Smooth muscle cell (in vitro differentiated cells): ENCODE data around the gene CNIH1. TPM values are rescaled to one million over a fixed set of nuclear protein-coding genes. Genes with fewer than 3 reads are reported as not detected.
"Not testable (repeated sequence)": the region's sequence is repeated elsewhere in the genome, so short reads cannot be mapped to it uniquely, and the experiment has no call there.

ENCODE experiments used
- DNase-seq: peaks from one replicate; lab custom pipeline; 2025; ENCODE audit not compliant: unreplicated experiment; lab: John Stamatoyannopoulos, UW
- H2AFZ ChIP-seq: fragments of 200-600 bp; sonication (generic); 2 replicates; pipeline ENCODE4 v1.6.0; 2016; ENCODE audit warnings: antibody characterized with exemption, low read depth, mild to moderate bottlenecking
- H3F3A ChIP-seq: fragments of 200-600 bp; sonication (generic); 2 replicates; pipeline ENCODE4 v1.6.0; 2017; ENCODE audit warnings: antibody characterized with exemption, low read depth
- H3K27ac ChIP-seq: fragments of 200-600 bp; sonication (generic); 2 replicates; pipeline ENCODE4 v1.5.1; 2016; ENCODE audit warnings: low read depth, mild to moderate bottlenecking
- H3K27me3 ChIP-seq: fragments of 200-600 bp; sonication (generic); 2 replicates; pipeline ENCODE4 v1.6.1; 2016; ENCODE audit warnings: low read depth, mild to moderate bottlenecking
- H3K36me3 ChIP-seq: fragments of 200-600 bp; sonication (generic); 2 replicates; pipeline ENCODE4 v1.5.1; 2016; ENCODE audit warnings: low read depth
- H3K4me1 ChIP-seq: fragments of 200-600 bp; sonication (generic); 2 replicates; pipeline ENCODE4 v1.5.1; 2016; ENCODE audit warnings: low read depth
- H3K4me2 ChIP-seq: fragments of 200-600 bp; sonication (generic); 2 replicates; pipeline ENCODE4 v1.6.0; 2016; ENCODE audit warnings: mild to moderate bottlenecking
- H3K4me3 ChIP-seq: fragments of 200-600 bp; sonication (generic); 2 replicates; pipeline ENCODE4 v1.5.1; 2016; ENCODE audit warnings: mild to moderate bottlenecking
- H3K79me2 ChIP-seq: fragments of 200-600 bp; sonication (generic); 2 replicates; pipeline ENCODE4 v1.6.0; 2016; ENCODE audit warnings: low read depth, mild to moderate bottlenecking
- H3K9ac ChIP-seq: fragments of 200-600 bp; sonication (generic); 2 replicates; pipeline ENCODE4 v1.6.0; 2016; ENCODE audit warnings: low read depth
- H3K9me3 ChIP-seq: fragments of 200-600 bp; sonication (generic); replicated peaks from 2 replicates; pipeline ENCODE4 v1.5.1; 2016; ENCODE audit warnings: low read depth
- H4K20me1 ChIP-seq: fragments of 200-600 bp; sonication (generic); 2 replicates; pipeline ENCODE4 v1.6.0; 2016; ENCODE audit warnings: low read depth
- CTCF ChIP-seq: fragments of 200-600 bp; sonication (generic); IDR thresholded peaks from 2 replicates; pipeline ENCODE4 v1.5.1; 2017; ENCODE audit warnings: borderline replicate concordance, mild to moderate bottlenecking, antibody characterized with exemption; ENCODE audit not compliant: insufficient read depth, poor library complexity, severe bottlenecking
- WGBS: methylation state at CpG from one replicate; pipeline ENCODE4 v1.1.7; 2016; ENCODE audit warnings: low lambda C conversion rate; 5-methylcytosine and 5-hydroxymethylcytosine counted together
- polyA plus RNA-seq: library from polyadenylated mRNA; unstranded; fragments of >200 nt; fragmentation: Nextera tagmentation; extraction: Ambion mirVana; gene quantifications from 2 replicates; pipeline ENCODE4 v1.2.1, GENCODE V29; 2016
- total RNA-seq: library from RNA; depleted of rRNA; stranded (reverse); fragments of >200 nt; gene quantifications from 2 replicates; pipeline ENCODE4 v1.2.3, GENCODE V29; 2014

The CNIH1 gene
- total and polyA plus RNA-seq, 2 experiments from 2014 or later, result 133 to 172 TPM

DNA sequence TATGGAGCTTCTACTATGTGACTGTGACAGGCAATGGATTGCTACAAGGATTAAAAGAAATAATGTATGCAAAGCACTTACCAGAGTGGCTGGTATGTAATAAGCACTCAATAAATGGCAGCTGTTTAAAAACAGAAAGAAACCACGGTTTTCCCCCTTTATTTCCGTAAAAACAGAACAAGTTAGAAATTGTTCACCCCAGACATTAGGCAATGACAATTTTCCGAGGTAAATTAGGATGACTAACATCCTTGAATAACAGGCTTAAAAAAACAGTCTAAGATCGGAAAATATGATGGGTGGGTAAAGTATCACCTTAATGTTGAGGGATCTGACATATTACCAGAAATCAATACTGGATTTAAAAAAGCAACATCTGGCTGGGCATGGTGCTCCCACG is 20.9 kb upstream of the CNIH1 start:
- no peak overlapping the region for H3K9ac ChIP-seq
- no peaks in the 10 kb centered on the region for H3K27me3 ChIP-seq
- H3K4me2 ChIP-seq, result no peak overlapping the region
- H3K4me1 ChIP-seq, result no peaks in the 10 kb centered on the region
- peaks cover under 1% of the 10 kb centered on the region for H3K9me3 ChIP-seq
- H3K79me2 ChIP-seq, result no peaks in the 10 kb centered on the region
- H3K4me3 ChIP-seq, result no peak overlapping the region
- H3K27ac ChIP-seq, result no peak overlapping the region
- no peak for DNase-seq
- H3F3A ChIP-seq, result peaks cover 4% of the 10 kb centered on the region
- no peak overlapping the region for H2AFZ ChIP-seq
- no peak for TF ChIP-seq CTCF
- no peaks in the 10 kb centered on the region for H3K36me3 ChIP-seq
- 79% methylated on average over 5 of the region's 5 CpGs for WGBS
- H4K20me1 ChIP-seq, result no peaks in the 10 kb centered on the region

DNA sequence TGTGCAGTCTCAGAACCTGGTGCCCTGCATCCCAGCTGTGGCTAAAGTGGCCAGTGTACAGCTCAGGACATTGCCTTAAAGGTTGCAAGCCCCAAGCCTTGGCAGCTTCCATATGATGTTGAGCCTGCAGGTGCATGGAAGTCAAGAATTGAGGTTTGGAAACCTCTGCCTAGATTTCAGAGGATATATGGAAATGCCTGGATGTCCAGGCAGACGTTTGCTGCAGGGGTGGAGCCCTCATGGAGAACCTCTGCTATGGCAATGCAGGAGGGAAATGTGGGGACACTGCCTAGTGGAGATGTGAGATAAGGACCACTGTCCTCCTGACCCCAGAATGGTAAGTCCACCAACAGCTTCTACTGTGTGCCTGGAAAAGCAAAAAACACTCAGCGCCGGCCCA is 17.9 kb upstream of the CNIH1 start:
- H3K27ac ChIP-seq, result no peak overlapping the region
- no peak overlapping the region for H2AFZ ChIP-seq
- 92% methylated on average over 3 of the region's 3 CpGs for WGBS
- no peaks in the 10 kb centered on the region for H3K9me3 ChIP-seq
- no peaks in the 10 kb centered on the region for H4K20me1 ChIP-seq
- no peaks in the 10 kb centered on the region for H3K27me3 ChIP-seq
- no peak for DNase-seq
- H3K79me2 ChIP-seq, result no peaks in the 10 kb centered on the region
- TF ChIP-seq CTCF, result no peak
- no peak overlapping the region for H3K4me3 ChIP-seq
- no peaks in the 10 kb centered on the region for H3K36me3 ChIP-seq
- no peaks in the 10 kb centered on the region for H3K4me1 ChIP-seq
- H3K9ac ChIP-seq, result no peak overlapping the region
- no peaks in the 10 kb centered on the region for H3F3A ChIP-seq
- H3K4me2 ChIP-seq, result no peak overlapping the region

GRCh38 chr14:54458536-54458935 is 17.4 kb upstream of the CNIH1 start:
- not testable (repeated sequence) for H3K4me3 ChIP-seq, H3K9ac ChIP-seq, H3K27ac ChIP-seq, H3K4me2 ChIP-seq, H3K4me1 ChIP-seq, H3K27me3 ChIP-seq, H3K79me2 ChIP-seq, DNase-seq, H2AFZ ChIP-seq, H3K9me3 ChIP-seq, H4K20me1 ChIP-seq, H3K36me3 ChIP-seq, H3F3A ChIP-seq

DNA sequence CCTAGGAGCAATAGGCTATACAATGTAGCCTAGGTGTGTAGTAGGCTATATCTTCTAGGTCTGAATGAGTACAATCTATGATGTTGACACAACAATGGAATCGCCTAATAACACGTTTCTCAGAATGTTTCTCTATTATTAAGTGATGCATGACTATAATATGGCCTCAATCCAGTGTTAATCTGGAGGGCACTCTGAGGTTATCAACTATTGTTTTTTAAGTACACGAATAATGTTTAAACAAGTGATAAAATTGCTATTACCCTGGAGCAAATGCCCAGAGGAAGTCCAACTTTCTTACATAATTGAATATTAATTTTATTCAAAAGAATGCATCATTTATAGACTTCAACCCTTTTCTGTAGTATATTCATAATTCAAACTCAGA is 16.4 kb upstream of the CNIH1 start:
- no peak for DNase-seq
- no peak overlapping the region for H3K9ac ChIP-seq
- no peaks in the 10 kb centered on the region for H3K9me3 ChIP-seq
- H3K4me1 ChIP-seq, result no peaks in the 10 kb centered on the region
- no peak overlapping the region for H2AFZ ChIP-seq
- H3K36me3 ChIP-seq, result no peaks in the 10 kb centered on the region
- WGBS, result 93% methylated on average over 3 of the region's 3 CpGs
- TF ChIP-seq CTCF, result no peak
- H3F3A ChIP-seq, result no peaks in the 10 kb centered on the region
- H3K27ac ChIP-seq, result no peak overlapping the region
- H4K20me1 ChIP-seq, result no peaks in the 10 kb centered on the region
- no peaks in the 10 kb centered on the region for H3K79me2 ChIP-seq
- H3K27me3 ChIP-seq, result no peaks in the 10 kb centered on the region
- H3K4me3 ChIP-seq, result no peak overlapping the region
- H3K4me2 ChIP-seq, result no peak overlapping the region

DNA sequence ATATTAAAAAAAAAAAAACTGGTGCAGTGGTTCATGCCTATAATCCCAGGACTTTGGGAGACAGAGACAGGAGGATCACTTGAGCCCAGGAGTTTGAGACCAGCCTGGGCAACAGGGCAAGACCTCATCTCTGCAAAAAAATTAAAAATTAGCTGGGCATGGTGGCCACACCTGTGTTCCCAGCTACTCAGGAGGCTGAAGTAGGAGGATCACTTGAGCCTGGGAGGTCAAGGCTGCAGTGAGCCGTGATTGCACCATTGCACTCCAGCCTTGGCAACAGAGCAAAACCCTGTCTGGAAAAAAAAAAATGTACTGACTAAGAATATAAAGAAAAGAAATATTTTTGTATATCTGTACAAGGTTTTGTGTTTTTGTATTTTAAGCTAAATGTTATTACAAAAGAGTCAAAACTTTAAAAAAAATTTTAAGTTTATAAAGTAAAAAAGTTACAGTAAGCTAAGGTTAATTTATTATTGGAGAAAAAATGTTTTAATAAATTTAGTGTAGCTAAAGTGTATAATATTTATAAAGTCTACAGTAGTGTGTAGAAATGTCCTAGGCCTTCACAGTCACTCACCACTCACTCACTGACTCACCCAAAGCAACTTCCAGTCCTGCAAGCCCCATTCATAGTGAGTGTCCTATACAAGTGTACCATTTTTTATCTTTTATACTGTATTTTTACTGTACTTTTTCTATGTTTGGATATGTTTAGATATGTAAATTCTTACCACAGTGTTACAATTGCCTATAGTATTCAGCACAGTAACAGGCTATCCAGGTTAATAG is 15.8 kb upstream of the CNIH1 start:
- H3K4me1 ChIP-seq, H3K36me3 ChIP-seq, H3K4me3 ChIP-seq, H2AFZ ChIP-seq, H3K4me2 ChIP-seq, H3K27me3 ChIP-seq, H3K9ac ChIP-seq, H3K27ac ChIP-seq, H3K79me2 ChIP-seq, H3K9me3 ChIP-seq, H4K20me1 ChIP-seq, H3F3A ChIP-seq, DNase-seq: not testable (repeated sequence)
- 100% methylated on average over 1 of the region's 1 CpG for WGBS
